Kidney (tissue), 14 donors: Measurements from ENCODE around the gene NAPA. TPM values are rescaled to one million over a fixed set of nuclear protein-coding genes. Genes with fewer than 3 reads are reported as not detected.

Experiments
- DNase-seq, 5 donors: peaks; one replicate each; pipeline ENCODE4 v3.0.0-alpha.2; 2013 to 2020
- FAIRE-seq: peaks from 2 replicates; lab custom pipeline; 2012; peaks lifted over from hg19 to GRCh38; lab: Jason Lieb, UNC
- H3K27ac ChIP-seq, 2 donors: one replicate each; pipeline ENCODE4 v1.7.0; 2013; ENCODE audit warnings: low read depth in 2 of 2, low read length in 2 of 2, inconsistent platforms in 1 of 2
- H3K27me3 ChIP-seq: one replicate; pipeline ENCODE4 v1.7.1; 2013; ENCODE audit warnings: low read length, inconsistent platforms; ENCODE audit not compliant: control insufficient read depth, insufficient read depth
- H3K36me3 ChIP-seq, 3 donors: one replicate each; pipeline versions ENCODE4 v1.7.0 to v1.7.1; 2013; ENCODE audit warnings: low read length in 3 of 3, control low read depth in 1 of 3, inconsistent platforms in 1 of 3; ENCODE audit not compliant: insufficient read depth in 3 of 3, control insufficient read depth in 2 of 3
- H3K4me1 ChIP-seq, 3 donors: one replicate each; pipeline versions ENCODE4 v1.7.0 to v1.7.1; 2013; ENCODE audit warnings: low read length in 3 of 3, inconsistent platforms in 1 of 3, low read depth in 1 of 3; ENCODE audit not compliant: control insufficient read depth in 2 of 3, insufficient read depth in 2 of 3
- H3K4me3 ChIP-seq, 3 donors: one replicate each; pipeline versions ENCODE4 v1.7.0 to v1.8.1; 2013; ENCODE audit warnings: low read length in 3 of 3, control low read depth in 1 of 3, inconsistent platforms in 1 of 3
- H3K9ac ChIP-seq, 3 donors: one replicate each; pipeline versions ENCODE4 v1.7.0 to v1.7.1; 2013; ENCODE audit warnings: low read length in 3 of 3, control low read depth in 1 of 3, inconsistent platforms in 1 of 3
- H3K9me3 ChIP-seq, 3 donors: one replicate each; pipeline versions ENCODE4 v1.7.0 to v1.7.1; 2013; ENCODE audit warnings: low read length in 3 of 3, control low read depth in 1 of 3, inconsistent platforms in 1 of 3; ENCODE audit not compliant: control insufficient read depth in 2 of 3, insufficient read depth in 1 of 3
- CTCF ChIP-seq: IDR thresholded peaks from 3 replicates; pipeline ENCODE4 v1.5.1; 2012; ENCODE audit warnings: mild to moderate bottlenecking, moderate library complexity, borderline replicate concordance; ENCODE audit not compliant: insufficient read depth; ENCODE audit errors: extremely low read depth
- intact Hi-C: fragments of 100-400 bp; cut with DNase I; formaldehyde crosslinking; loops from one replicate; pipeline ENCODE4 v1.11.1; 2022
- polyA plus RNA-seq: library from polyadenylated mRNA; stranded (reverse); fragments of 350-450 nt; fragmentation: Illumina TruSeq; extraction: RNeasy Lipid Tissue Mini Kit (QIAGEN cat#74804); gene quantifications from one replicate; pipeline ENCODE4 v1.2.3, GENCODE V29; 2014; ENCODE audit warnings: low read depth, low replicate concordance; ENCODE audit not compliant: insufficient read depth
- total RNA-seq: library from RNA; stranded (reverse); fragmentation: NEBNext Ultra II Directional; extraction: Animal tissue kit (Norgen Biotek cat#: 25700); gene quantifications from one replicate; pipeline ENCODE4 v1.2.1, GENCODE V29; 2021
- donor health status: control.
- donor health status: control.
- donor health status: control.
- donor health status: control.
- donor health status: control.
- donor health status: DM: yes; HTN: yes; CAD: no.
- donor health status: Normal renal cell carcinoma (clear cell type).

The NAPA gene
- total and polyA plus RNA-seq, 2 donors from 2014 or later, result 136 to 213 TPM

GRCh38 chr19:47475465-47475864 lies 39.4 kb downstream of the NAPA start:
- Histone ChIP-seq H3K4me1 (no peaks in the 10 kb centered on the region), H3K27ac (no peak overlapping the region), H3K36me3 (no peaks in the 10 kb centered on the region), H3K9me3 (no peaks in the 10 kb centered on the region), H3K4me3 (no peak overlapping the region), H3K9ac (no peak overlapping the region), H3K27me3 (peaks cover 2% of the 10 kb centered on the region)
- FAIRE-seq (no peak), DNase-seq (no peak)
- no peak for TF ChIP-seq CTCF
- intact Hi-C loops, result no loop called here

- intact Hi-C loops, result no loop called here
- no peak overlapping the region for H3K9ac ChIP-seq
- H3K36me3 ChIP-seq, result no peaks in the 10 kb centered on the region
- no peaks in the 10 kb centered on the region for H3K9me3 ChIP-seq
- FAIRE-seq, result no peak
- H3K27ac ChIP-seq, result no peak overlapping the region
- H3K4me1 ChIP-seq, result no peaks in the 10 kb centered on the region
- no peak for TF ChIP-seq CTCF
- H3K4me3 ChIP-seq, result no peak overlapping the region
- no peak for DNase-seq
- H3K27me3 ChIP-seq, result peaks cover 2% of the 10 kb centered on the region
These were observed 41.5 kb downstream of the NAPA start for GRCh38 chr19:47473336-47473735.

GRCh38 chr19:47471733-47472457 lies 43.0 kb downstream of the NAPA start, which contains the start of gene SLC8A2:
SLC8A2 (minus strand) TSS chr19:47471893; CDS start chr19:47466403, 5,490 bp downstream.
- no peaks in the 10 kb centered on the region for H3K36me3 ChIP-seq
- no peaks in the 10 kb centered on the region for H3K4me1 ChIP-seq
- H3K4me3 ChIP-seq, result peak within 1 kb of the TSS in 1 of 3 donors; percentile 31
- no peak for FAIRE-seq
- intact Hi-C loops, result no loop called here
- peak; percentile 84 to 97 (median 95) for DNase-seq
- TF ChIP-seq CTCF, result no peak
- no peaks in the 10 kb centered on the region for H3K9me3 ChIP-seq
- H3K9ac ChIP-seq, result no peak within 1 kb of the TSS
- H3K27me3 ChIP-seq, result peaks cover 2% of the 10 kb centered on the region
- H3K27ac ChIP-seq, result no peak within 1 kb of the TSS
